GM12874 (cell line): Measurements from ENCODE around the gene STXBP6.

ENCODE experiments used
- TF ChIP-seq, protein P1 (sequence below): IDR thresholded peaks from 2 replicates; pipeline ENCODE4 v1.5.1; 2011; ENCODE audit warnings: low read depth, mild to moderate bottlenecking, control low read depth, low read length, moderate library complexity; ENCODE audit not compliant: insufficient read depth

STXBP6 gene

DNA sequence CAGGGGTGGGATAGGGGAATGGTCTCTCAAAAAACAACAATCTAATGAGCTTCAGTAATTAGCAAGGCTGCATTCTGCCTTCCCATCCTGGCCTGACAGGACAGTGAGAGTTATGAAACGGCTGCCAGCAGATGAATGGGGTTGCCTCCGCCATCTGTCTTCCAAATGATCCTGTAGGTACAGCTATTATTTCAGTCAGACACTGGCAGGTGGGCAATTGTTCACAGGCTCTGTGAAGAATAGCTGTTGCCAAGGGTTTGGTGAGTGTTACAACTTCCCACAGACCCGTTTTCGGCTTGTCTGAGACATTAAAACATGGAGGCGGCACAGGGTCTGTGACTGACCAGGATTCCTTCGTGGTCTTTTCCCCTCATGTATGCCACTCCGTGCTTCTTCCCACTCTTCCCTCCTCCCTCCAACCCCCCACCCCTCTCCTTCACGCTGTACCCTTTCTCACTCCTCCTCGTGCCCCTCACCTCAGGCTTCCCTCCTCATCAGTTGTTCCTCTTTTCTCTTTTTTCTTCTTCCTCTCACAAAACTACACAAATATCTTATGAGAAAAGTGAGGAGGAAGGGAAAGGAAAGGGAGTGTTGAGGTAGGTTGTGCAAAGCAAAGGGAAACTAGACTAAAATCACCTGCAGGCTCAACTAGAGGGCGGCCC is 255.2 kb downstream of the STXBP6 start:
- TF ChIP-seq, protein P1, sequence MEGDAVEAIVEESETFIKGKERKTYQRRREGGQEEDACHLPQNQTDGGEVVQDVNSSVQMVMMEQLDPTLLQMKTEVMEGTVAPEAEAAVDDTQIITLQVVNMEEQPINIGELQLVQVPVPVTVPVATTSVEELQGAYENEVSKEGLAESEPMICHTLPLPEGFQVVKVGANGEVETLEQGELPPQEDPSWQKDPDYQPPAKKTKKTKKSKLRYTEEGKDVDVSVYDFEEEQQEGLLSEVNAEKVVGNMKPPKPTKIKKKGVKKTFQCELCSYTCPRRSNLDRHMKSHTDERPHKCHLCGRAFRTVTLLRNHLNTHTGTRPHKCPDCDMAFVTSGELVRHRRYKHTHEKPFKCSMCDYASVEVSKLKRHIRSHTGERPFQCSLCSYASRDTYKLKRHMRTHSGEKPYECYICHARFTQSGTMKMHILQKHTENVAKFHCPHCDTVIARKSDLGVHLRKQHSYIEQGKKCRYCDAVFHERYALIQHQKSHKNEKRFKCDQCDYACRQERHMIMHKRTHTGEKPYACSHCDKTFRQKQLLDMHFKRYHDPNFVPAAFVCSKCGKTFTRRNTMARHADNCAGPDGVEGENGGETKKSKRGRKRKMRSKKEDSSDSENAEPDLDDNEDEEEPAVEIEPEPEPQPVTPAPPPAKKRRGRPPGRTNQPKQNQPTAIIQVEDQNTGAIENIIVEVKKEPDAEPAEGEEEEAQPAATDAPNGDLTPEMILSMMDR, result no peak

DNA sequence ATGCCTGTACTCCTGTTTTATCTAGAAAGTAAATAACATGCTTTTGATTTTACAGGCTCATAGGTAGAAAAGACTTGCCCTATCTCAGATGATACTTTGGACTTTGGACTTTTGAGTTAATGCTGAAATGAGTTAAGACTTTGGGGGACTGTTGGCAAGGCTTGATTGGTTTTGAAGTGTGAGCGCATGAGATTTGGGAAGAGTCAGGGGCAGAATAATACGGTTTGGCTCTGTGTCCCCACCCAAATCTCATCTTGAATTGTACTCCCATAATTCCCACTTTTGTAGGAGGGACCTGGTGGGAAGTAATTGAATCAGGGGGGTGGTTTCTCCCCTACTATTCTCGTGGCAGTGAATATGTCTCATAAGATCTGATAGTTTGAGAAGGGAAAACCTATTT is 259.8 kb downstream of the STXBP6 start:
- TF ChIP-seq, protein P1, result no peak

DNA sequence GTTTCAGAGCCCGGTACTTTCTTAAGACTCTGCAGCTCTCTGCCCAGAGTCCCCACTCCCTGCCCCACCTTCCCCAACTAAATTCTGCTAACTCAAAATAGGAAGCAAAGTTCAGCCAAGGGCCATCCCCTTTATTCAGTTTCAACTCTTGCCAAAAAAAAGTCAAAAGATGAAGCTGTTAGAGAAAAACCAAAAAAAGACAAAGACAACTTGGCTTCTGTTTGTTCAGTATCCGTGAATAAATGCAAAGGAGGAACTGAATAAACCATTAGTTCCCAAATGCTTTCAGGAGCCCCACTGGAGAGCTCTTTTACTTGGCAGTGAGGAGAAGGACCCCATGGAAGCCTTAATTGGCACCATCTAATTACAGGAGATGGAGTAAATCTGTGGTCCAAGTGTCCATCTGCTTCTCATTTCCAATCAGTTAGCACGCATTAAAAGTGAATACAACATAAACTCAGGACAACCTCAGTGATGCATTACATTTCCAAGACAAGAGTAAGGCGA is 260.5 kb downstream of the STXBP6 start:
- TF ChIP-seq, protein P1, result no peak

DNA sequence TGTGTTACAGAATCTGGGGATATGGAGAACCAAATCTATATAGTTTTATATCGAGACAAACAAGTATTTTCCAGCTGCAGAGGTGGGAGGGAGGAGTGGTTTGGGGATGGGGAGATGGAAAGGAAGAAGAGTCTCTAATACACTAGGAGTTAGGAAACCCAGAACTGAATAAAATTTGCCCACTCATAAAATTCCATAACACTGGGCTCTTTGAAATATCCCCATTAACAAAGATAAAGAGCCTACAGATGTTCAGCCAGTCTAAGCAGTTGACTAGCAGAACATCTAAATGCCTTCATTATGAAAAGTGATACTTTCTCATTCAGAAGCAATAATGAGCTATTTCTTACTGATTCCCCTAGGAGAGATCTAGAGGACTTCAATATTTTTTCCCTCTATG is 264.2 kb downstream of the STXBP6 start:
- TF ChIP-seq, protein P1, result no peak

DNA sequence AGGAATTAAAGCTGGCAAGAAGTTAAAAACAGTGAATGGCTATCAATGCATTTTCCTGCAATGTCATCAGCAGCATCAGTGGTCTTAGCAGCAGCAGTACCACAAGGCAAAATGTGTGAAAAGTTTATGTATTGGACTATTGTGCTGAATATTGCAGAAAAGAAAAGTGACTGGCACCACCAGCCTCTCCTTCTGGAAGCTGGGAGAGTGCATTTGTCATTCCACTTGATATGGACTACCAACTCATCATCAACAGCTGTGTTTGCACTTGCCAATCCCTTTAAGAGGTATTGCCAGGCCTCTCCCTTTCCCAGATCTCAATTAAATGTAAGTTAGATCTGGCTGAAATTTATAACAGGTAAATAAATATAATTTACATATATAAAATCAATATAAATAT is 265.0 kb downstream of the STXBP6 start:
- TF ChIP-seq, protein P1, result no peak

DNA sequence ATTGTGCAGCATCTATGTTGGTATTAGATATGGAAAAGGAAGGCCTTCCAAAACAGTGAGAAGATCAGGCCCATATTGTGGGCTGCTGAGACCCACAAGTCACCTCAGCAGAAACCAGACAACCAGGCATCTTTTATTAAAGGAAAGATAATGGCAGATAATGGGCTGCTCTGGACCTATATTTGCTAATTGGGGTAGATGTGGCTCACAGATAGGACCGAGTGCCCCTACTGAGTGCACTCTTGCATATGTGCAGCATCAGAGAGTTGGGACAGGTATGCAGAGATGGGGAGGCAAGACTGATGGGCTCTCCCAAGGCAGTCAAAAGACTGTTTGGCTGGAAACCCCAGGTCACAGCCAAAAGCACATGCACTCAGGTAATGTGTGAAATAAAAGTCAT is 266.2 kb downstream of the STXBP6 start:
- TF ChIP-seq, protein P1, result no peak

DNA sequence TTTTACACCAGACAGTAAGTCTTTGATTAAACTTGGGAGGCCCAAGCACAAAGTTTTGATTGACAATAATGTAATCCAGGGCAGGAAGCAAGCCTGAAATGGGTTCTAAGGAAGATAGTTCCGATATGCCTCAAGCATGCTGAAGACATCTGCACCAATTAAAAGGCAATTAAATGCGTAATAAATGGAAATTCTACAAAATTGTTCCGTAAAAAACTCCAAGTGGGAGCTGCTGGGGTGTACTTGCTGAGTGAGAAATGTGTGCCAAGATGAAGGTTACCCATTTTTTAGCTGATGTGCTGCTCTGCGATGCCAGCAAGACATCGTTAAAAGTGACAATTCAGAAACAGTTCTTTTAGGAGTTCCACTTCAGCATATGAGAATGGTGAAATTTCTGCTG is 269.7 kb downstream of the STXBP6 start:
- TF ChIP-seq, protein P1, result no peak

DNA sequence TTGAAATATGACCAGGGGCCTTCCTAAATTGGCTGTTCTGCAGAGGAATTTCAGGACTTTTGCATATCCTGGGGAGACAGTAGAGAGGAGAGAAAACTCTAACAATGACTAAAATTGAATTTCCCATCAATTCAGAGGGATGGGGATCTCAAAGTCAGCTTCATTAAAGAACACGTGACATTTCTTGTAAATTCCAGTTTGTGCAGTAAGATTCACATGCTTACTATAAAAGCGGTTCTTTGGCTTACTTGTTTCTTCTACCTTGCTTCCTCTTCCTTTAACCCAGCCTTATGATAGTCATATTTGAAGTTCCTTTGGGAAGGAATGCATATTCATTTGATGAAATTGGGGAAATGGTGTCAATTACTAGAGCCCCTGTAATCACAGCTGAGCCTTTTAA is 272.3 kb downstream of the STXBP6 start:
- TF ChIP-seq, protein P1, result no peak
